Uterus (tissue), 4 donors: ENCODE data around the gene PAQR4. TPM values are rescaled to one million over a fixed set of nuclear protein-coding genes. Genes with fewer than 3 reads are reported as not detected.

Experiments
- DNase-seq, 2 donors: peaks; one replicate each; pipeline ENCODE4 v3.0.0-alpha.2; 2019 to 2020
- H3K27ac ChIP-seq, 2 donors: fragments of 200-600 bp; sonication (generic); 1 replicate in 1 of 2; 2 replicates in 1 of 2; pipeline ENCODE4 v1.5.1; 2016 to 2018
- H3K27me3 ChIP-seq, 2 donors: fragments of 200-600 bp; sonication (generic); one replicate each; pipeline ENCODE4 v1.5.1; 2018 to 2019; ENCODE audit warnings: control low read depth in 1 of 2
- H3K36me3 ChIP-seq, 2 donors: fragments of 200-600 bp; sonication (generic); one replicate each; pipeline ENCODE4 v1.5.1; 2019; ENCODE audit warnings: control low read depth in 1 of 2
- H3K4me1 ChIP-seq, 2 donors: fragments of 200-600 bp; sonication (generic); one replicate each; pipeline ENCODE4 v1.5.1; 2018 to 2019; ENCODE audit warnings: control low read depth in 1 of 2
- H3K4me3 ChIP-seq, 2 donors: fragments of 200-600 bp; sonication (generic); 1 replicate in 1 of 2; 2 replicates in 1 of 2; pipeline ENCODE4 v1.5.1; 2018 to 2019; ENCODE audit warnings: mild to moderate bottlenecking in 1 of 2
- H3K9me3 ChIP-seq, 2 donors: fragments of 200-600 bp; sonication (generic); one replicate each; pipeline ENCODE4 v1.5.1; 2019; ENCODE audit warnings: control low read depth in 1 of 2
- POLR2A ChIP-seq, 2 donors: fragments of 450-650 bp; IDR thresholded peaks; one replicate each; pipeline ENCODE4 v1.6.1; 2016; ENCODE audit warnings: antibody characterized with exemption in 2 of 2, mild to moderate bottlenecking in 1 of 2, moderate library complexity in 1 of 2
- intact Hi-C: fragments of 100-400 bp; cut with DNase I; formaldehyde crosslinking; loops from one replicate; pipeline ENCODE4 v1.15.1; 2023; ENCODE audit warnings: low total_unique reads
- total RNA-seq, 4 donors: library from RNA; depleted of rRNA in 3 of 4; stranded (reverse); fragments of >200 nt in 3 of 4; gene quantifications; one replicate each; pipeline versions ENCODE4 v1.1.0 to v1.2.4, GENCODE V29; 2014 to 2023
- TF ChIP-seq, protein P1 (sequence below), 4 experiments: fragments of 200-600 bp in 2 of 4; fragments of 450-650 bp in 2 of 4; sonication (generic) in 2 of 4; IDR thresholded peaks; one replicate each; pipeline ENCODE4 v1.5.1; 2016 to 2019; ENCODE audit warnings: antibody characterized with exemption in 4 of 4, mild to moderate bottlenecking in 2 of 4, moderate library complexity in 1 of 4
- donor health status: DM: yes; HTN: yes; CAD: no.

The PAQR4 gene
- total RNA-seq, 4 donors from 2014 or later, result 0.26 to 4.8 (median 2.5) TPM

DNA sequence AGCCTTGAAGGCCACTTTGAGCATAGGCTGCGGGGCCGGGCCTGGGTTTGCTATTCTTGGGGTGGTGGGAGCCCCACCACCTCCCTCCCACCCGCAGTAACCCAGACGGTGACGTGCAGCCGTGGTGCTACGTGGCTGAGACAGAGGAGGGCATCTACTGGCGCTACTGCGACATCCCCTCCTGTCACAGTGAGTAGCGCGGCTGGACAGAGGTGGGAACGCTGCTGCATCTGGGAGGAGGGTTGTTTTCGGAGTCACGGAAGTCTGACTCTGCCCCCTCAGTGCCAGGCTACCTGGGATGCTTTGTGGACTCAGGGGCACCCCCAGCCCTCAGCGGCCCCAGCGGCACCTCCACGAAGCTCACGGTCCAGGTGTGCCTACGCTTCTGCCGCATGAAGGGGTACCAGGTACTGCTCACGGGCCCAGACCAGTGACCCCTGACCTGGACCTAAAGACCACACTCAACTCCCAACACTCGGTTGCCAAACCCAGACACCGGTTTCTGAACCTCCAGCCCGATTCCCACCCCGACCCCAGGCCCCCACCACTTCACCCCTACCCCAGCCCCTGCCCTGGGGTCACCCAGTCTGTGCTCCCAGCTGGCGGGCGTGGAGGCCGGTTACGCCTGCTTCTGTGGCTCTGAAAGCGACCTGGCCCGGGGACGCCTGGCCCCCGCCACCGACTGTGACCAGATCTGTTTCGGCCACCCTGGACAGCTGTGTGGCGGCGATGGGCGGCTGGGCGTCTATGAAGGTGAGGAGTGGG is 2.9 kb upstream of the PAQR4 start:
- no peak for DNase-seq
- Histone ChIP-seq H3K9me3 (no peaks in the 10 kb centered on the region), H3K36me3 (no peaks in the 10 kb centered on the region), H3K27me3 (peaks cover 28 to 36% of the 10 kb centered on the region in 2 donors), H3K27ac (no peak overlapping the region), H3K4me3 (no peak overlapping the region), H3K4me1 (peaks cover 0 to 46% of the 10 kb centered on the region in 2 donors)
- TF ChIP-seq, protein P1, sequence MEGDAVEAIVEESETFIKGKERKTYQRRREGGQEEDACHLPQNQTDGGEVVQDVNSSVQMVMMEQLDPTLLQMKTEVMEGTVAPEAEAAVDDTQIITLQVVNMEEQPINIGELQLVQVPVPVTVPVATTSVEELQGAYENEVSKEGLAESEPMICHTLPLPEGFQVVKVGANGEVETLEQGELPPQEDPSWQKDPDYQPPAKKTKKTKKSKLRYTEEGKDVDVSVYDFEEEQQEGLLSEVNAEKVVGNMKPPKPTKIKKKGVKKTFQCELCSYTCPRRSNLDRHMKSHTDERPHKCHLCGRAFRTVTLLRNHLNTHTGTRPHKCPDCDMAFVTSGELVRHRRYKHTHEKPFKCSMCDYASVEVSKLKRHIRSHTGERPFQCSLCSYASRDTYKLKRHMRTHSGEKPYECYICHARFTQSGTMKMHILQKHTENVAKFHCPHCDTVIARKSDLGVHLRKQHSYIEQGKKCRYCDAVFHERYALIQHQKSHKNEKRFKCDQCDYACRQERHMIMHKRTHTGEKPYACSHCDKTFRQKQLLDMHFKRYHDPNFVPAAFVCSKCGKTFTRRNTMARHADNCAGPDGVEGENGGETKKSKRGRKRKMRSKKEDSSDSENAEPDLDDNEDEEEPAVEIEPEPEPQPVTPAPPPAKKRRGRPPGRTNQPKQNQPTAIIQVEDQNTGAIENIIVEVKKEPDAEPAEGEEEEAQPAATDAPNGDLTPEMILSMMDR (IDR thresholded peaks at IDR 0.05), result no peak
- TF ChIP-seq POLR2A (IDR thresholded peaks at IDR 0.05), result no peak
- intact Hi-C loops, result no loop called here

DNA sequence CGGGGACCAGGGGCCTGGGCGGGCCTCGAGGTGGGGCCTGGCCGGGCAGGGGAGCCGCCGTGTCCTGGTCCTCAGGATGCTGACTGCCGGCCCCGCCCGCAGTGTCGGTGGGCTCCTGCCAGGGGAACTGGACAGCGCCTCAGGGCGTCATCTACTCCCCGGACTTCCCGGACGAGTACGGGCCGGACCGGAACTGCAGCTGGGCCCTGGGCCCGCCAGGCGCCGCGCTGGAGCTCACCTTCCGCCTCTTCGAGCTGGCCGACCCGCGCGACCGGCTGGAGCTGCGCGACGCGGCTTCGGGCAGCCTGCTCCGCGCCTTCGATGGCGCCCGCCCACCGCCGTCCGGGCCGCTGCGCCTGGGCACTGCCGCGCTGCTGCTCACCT is 2.3 kb upstream of the PAQR4 start:
- no peak for DNase-seq
- H3K4me3 ChIP-seq, result no peak overlapping the region
- TF ChIP-seq POLR2A (IDR thresholded peaks at IDR 0.05), result no peak
- TF ChIP-seq, protein P1 (IDR thresholded peaks at IDR 0.05), result no peak
- H3K36me3 ChIP-seq, result no peaks in the 10 kb centered on the region
- peaks cover 0 to 46% of the 10 kb centered on the region in 2 donors for H3K4me1 ChIP-seq
- H3K27me3 ChIP-seq, result peaks cover 25 to 36% of the 10 kb centered on the region in 2 donors
- no peaks in the 10 kb centered on the region for H3K9me3 ChIP-seq
- H3K27ac ChIP-seq, result no peak overlapping the region
- intact Hi-C loops, result no loop called here

DNA sequence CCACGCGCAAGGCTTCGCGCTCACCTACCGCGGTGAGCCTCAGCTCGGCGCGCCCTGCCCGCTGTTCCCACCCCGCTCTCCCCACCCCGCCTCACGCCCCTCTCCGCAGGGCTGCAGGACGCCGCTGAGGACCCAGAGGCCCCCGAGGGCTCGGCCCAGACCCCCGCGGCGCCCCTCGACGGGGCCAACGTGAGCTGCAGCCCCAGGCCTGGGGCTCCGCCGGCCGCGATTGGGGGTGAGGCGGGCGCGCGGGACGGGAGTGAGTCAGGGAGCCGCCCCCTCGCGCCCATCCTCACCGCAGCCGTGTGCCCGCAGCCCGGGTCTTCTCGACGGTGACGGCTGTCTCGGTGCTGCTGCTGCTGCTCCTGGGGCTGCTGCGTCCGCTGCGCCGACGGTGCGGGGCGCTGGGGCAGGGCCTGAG is 1.9 kb upstream of the PAQR4 start:
- Histone ChIP-seq H3K4me1 (peaks cover 0 to 46% of the 10 kb centered on the region in 2 donors), H3K9me3 (no peaks in the 10 kb centered on the region), H3K27me3 (peaks cover 21 to 36% of the 10 kb centered on the region in 2 donors), H3K4me3 (no peak overlapping the region), H3K27ac (no peak overlapping the region), H3K36me3 (no peaks in the 10 kb centered on the region)
- TF ChIP-seq POLR2A (IDR thresholded peaks at IDR 0.05), result no peak
- DNase-seq, result no peak
- intact Hi-C loops, result no loop called here

DNA sequence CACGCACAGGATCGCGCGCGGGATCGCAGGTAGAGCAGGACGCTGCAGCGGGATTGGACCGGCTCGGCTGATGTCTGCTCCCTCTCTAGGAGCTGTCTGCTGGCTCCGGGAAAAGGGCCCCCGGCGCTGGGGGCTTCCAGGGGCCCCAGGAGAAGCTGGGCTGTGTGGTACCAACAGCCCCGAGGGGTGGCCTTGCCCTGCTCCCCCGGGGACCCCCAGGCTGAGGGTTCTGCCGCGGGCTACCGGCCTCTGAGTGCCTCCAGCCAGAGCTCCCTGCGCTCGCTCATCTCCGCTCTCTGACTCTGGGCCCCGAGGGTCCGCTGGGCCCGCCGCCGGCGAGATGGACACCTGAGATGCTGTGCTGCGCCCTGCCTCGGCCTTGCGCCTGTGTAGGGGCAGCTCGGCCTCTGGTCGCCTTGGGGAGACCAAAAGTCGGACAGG is 1.4 kb upstream of the PAQR4 start:
- Histone ChIP-seq H3K4me3 (no peak overlapping the region), H3K27me3 (peaks cover 20 to 36% of the 10 kb centered on the region in 2 donors), H3K4me1 (peaks cover 0 to 46% of the 10 kb centered on the region in 2 donors), H3K36me3 (no peaks in the 10 kb centered on the region), H3K27ac (no peak overlapping the region), H3K9me3 (no peaks in the 10 kb centered on the region)
- intact Hi-C loops, result no loop called here
- no peak for DNase-seq
- TF ChIP-seq POLR2A (IDR thresholded peaks at IDR 0.05), result no peak
- TF ChIP-seq, protein P1 (IDR thresholded peaks at IDR 0.05), result no peak

DNA sequence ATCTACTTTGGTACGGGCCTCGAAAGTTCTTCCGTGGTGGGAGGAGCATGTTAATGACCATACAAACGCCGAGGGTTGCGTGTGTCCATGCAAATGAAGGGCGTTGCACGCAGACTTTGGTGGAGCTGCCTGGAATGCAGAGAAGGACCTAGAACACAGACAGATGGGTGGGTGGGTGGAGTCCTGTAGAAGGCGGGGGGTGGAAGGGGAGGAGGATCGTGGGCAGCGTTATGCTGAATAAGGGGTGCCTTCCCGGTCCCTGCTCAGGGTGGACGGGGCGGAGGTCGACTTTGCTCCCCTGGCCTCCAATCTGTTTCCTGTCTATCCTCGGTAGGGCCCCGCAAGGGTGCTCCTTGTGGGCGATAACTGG is 795 bp upstream of the PAQR4 start:
- no peak overlapping the region for H3K27ac ChIP-seq
- peaks cover 0 to 40% of the 10 kb centered on the region in 2 donors for H3K4me1 ChIP-seq
- H3K36me3 ChIP-seq, result no peaks in the 10 kb centered on the region
- H3K4me3 ChIP-seq, result no peak overlapping the region
- DNase-seq, result no peak
- intact Hi-C loops, result no loop called here
- H3K27me3 ChIP-seq, result peaks cover 14 to 31% of the 10 kb centered on the region in 2 donors
- H3K9me3 ChIP-seq, result no peaks in the 10 kb centered on the region
- TF ChIP-seq, protein P1 (IDR thresholded peaks at IDR 0.05), result no peak
- TF ChIP-seq POLR2A (IDR thresholded peaks at IDR 0.05), result no peak
